Ovary (tissue), 3 donors: Measurements from ENCODE around the gene BANP.
"Not testable (repeated sequence)": the region's sequence is repeated elsewhere in the genome, so short reads cannot be mapped to it uniquely, and the experiment has no call there.

Experiments
- CTCF ChIP-seq, 3 donors: fragments of 450-650 bp in 2 of 3; fragments of 200-600 bp in 1 of 3; IDR thresholded peaks; one replicate each; pipeline versions ENCODE4 v1.5.1 to v1.8.0; 2016 to 2022; ENCODE audit warnings: antibody characterized with exemption in 3 of 3, mild to moderate bottlenecking in 1 of 3
- POLR2A ChIP-seq: fragments of 450-650 bp; IDR thresholded peaks from one replicate; pipeline ENCODE4 v1.6.1; 2017; ENCODE audit warnings: antibody characterized with exemption, mild to moderate bottlenecking, moderate library complexity
- donor health status: DM: no; HTN: no; CAD: no.

GRCh38 chr16:88036640-88036996 is 85.4 kb downstream of the BANP start:
- TF ChIP-seq CTCF (IDR thresholded peaks at IDR 0.05); POLR2A: not testable (repeated sequence)
